ENCODE results near the gene STK35.

STK35 gene

DNA sequence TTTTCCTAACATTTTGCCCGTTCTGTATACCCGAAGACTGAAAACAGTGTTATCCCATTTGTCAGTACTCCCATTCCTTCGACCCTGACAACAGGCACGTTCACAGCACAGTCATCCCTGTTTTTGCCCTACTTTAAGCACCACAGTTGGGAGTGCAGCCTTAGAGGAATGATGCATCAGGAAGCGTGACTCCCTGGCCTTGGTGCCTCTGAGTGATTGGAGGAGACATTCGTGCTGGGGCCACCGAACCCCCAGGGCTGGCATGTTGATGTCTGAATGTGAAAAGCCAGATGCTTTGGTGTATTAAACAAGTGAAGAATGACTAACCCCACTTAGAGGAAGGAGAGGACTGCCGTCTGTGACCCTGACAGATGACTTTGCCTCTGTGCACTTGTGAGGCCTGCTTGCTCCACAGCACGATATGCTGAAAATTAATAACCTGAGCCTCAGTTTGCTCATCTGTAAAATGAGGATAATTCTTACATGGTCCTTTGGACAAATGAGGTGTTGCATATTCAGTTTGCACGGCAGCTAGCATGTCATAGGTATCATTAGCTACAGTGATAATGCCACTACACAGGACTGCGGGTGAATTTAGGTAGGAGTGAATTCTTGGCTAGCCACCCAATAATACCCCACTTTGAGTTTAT, 36.0 kb downstream of the STK35 start:
- no peak for FAIRE-seq

DNA sequence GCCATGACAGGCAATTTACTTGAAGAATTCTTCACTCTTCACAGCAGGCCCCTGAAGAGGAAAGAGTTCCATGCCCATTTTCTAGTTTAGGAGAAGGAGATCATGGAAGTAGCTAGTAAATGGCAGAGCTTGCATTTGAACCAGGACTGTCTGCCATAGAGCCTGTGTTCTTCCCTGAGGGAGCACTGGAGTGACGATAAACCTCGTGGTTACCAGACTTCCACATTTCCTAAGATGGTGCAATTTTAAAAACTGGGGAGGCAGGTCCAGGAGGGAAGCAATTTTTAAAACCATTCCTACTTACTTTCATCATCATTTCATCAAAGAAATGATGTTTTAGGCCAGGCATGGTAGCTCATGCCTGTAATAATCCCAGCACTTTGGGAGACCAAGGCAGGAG, 36.8 kb downstream of the STK35 start:
- FAIRE-seq: no peak

DNA sequence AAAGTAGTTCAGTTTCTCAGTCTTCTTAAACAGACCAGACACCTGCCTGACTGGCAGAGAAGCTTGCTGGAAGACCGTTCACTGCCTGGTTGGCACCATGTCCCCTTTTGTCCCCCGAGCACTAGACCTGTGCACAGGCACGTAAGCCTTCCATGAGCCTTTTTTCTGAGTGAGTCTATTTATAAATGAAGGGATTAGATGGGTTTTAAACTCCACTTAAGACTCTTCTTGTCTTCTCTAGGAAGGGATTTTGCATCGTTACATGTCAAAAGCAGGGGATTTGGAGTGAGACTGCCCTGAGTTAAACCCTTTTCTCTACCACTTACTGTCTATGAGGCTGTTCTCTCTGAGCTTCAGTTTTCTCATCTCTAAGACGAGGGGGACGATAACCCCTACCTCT, 37.6 kb downstream of the STK35 start:
- no peak for FAIRE-seq

DNA sequence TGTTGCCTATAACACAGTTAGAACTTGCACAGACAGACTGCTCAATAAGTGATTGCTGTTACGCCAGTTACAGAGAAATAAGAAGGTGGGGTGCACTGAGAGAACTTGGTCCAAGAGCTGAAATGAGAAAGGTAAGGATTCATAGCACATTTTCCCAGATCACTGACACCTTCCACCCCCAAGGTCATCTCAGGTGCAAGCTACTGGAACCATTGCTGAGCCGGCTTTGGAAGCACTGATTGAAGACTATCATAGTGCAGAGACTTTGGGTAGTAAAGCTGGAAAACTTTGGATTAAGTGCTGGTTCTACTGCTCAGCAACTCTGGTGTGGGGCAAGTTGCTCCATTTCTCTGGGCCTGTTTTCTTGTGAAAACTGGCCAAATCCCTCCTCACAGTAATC, 38.1 kb downstream of the STK35 start:
- no peak for FAIRE-seq

DNA sequence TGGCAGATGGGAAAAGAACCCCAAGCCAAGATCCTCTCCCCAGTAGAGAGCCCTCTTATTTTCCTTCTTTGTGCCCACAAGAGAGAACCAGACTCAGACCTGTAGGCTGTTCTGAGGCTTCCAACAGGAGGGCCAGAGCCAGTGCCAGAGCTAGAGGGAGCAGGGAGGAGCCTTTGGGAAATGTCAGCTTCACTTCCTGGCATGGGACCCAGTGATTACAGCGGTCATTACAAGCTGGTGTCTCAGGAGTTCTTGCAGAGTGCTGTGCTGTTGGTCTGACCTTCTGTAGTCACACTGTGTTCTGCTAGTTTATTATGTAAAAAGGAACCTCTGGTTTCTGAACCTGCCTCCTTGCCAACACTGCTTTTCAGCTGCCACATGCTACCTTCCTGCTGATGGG, 38.9 kb downstream of the STK35 start:
- FAIRE-seq: no peak

DNA sequence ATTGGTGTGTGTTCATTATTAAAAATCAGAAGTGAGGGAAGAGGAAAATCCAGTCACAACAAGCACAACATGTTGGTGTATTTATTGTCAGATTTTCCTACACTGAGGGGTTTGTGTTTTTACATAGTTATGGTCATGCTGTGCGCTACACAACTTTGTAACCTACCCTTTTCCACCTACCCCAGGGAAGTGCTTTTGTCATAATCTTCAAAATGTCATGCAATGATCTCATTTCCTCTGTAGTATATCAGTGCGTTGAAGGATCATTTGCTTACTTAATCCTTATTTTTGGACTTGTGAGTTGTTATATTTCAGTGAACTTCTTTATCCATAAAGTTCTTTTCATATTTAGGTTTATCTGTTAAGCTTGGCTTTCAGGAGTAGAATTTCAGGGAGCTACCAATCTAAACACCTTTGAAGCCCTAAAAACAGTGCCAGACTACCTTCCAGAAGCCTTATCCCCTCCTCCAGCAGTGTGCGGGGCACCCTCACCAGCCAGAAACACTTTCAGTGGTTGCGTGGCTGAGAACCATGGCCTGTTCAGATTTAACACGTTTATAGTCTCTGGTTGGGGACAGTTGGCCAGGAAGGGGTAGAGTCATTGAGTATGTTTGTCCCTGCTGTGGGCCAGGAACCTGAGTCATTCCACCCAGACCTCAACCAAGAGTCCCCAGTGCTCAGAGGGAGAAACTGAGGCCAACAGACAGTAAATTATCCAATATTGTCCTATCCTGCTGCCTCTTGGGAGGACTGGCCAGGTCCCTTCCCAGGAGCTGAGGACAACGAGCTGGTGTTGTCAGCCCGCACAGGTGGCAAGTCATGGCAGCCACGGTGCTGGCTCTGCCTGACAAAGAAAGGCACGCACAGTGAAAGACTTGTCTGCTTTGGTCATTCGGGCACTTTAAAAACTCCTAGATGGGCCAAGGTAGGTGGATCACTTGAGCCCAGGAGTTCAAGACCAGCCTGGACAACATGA, 40.3 kb downstream of the STK35 start:
- FAIRE-seq: no peak

DNA sequence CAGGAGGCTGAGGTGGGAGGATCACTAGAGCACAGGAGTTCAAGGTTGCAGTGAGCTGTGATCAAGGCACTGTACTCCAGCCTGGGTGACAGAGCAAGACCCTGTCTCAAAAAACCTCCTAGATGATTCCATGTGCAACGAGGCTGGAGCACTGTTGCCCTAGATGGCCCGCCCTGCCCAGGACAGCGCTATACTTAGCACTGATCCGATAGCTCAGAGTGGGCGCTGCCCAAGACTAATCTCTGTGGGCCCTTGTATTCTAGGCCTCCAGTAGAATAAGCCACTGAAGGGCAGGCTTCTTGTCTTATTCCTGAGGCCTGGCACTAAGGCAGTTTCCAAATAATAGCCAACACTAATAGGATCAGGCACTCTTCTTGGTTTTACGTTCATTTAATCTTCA, 41.0 kb downstream of the STK35 start:
- FAIRE-seq: no peak

DNA sequence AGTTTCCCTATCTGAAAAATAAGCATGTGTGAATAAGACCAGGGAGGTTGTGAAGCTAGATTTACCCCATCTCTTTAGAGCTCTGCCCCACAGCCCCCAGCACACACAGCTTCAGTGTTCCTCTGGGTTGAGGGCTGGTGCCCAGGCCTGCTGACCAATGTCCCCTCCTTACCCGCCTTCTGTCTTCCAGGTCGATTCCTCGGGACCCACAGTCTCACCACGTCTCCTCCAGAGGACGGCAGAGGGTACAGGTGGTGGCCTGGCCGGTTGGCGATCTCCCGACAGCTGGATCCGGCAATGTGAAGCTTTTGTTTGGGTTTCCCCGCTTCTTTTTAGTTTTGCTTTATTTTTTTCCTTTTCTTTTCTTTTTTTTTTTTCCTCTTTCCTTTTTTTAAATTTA, 42.0 kb downstream of the STK35 start:
- FAIRE-seq: no peak

DNA sequence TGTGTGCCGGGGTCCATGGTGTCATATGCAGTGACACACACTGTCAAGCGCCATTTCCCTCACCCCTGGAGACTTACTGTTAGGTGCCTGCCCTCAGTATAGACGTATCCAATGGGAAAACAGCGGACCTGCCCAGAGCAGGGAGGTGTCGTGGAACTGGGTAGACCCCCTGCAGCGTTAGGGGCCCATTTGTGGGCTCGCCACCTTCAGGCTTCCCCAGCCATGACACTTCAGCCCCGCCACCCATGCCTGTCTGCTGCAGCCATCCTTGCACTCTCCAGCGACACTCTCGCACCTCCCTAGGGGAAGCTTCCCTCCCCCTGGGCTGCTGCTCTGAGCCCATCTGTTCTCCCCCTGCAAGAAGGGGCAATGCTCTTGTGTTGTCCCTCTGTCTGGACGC, 43.2 kb downstream of the STK35 start:
- FAIRE-seq: no peak

DNA sequence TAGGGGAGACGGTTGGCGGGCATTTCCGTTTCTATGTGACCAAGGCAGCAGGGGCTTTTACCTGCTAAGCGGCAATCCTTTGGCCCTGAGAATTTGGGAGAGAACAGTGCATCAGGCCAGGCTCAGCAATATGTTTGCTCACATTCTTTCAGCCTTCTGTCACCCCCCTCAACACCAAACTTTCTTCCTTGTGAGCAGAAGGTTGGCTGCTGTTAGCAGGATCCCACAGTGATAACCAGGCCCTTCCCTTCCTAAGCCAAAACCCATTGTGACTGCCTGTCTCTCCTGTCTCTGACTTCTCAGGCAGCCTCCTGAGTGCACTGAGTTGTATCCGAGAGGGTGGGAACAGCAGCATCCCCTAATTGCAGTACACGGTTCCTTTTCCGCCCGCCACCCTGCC, 43.7 kb downstream of the STK35 start:
- no peak for FAIRE-seq

DNA sequence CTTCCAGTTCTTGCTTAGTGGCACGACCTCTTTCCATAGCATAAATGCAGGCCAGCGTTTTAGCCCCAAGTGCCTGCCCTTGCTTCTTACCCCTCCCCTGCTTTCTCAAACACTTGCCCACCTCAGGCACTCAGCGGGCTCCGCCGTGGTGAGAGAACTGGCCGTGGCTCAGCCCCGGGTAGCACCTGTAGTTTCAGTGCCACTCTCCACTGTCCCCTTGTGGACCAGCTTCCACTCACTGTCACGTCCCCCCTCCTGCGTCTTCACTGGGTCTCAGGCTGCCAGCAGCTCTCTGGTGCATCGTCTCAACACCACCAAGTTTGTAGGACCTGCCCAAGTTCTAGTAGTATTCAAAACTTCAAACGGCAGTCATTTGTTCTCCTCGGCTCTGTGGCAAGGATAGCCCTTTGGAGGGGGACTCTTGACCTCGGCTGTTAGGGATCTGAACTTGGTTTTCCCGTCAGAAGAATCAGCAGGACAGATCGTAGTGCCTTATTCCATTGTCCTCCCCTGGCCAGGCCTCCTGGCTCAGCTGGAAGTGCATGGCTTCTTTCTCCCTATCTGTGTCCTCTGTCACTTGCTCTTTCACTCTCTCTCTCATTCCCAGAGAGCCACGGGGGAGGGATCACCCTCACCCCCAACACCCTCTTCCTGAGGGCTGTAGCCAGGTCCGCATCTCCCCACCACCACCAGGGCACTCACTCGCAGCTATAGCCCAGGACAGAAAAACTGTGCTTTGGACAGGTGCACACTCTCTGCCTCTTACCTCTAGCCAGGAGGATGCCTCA, 44.6 kb downstream of the STK35 start:
- FAIRE-seq: no peak

DNA sequence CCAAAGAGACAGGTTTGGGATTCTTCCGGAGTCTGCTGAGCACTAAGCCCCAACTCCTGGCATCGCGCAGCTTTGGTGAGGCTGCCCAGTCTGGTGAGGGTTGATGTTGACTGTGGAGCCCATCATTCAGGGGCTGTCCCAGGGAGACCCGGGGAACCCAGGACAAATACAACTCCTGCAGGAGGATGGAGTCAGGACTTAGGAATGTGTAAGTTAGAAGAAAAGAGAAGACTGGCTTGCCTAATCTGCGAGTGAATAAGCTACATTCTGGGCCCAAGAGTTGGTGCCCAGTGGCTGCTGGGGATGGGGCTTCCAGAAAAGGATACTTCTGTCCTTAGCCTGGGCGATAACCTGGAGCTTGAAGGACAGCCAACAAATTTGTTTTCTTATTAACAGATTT, 47.9 kb downstream of the STK35 start:
- FAIRE-seq: no peak

DNA sequence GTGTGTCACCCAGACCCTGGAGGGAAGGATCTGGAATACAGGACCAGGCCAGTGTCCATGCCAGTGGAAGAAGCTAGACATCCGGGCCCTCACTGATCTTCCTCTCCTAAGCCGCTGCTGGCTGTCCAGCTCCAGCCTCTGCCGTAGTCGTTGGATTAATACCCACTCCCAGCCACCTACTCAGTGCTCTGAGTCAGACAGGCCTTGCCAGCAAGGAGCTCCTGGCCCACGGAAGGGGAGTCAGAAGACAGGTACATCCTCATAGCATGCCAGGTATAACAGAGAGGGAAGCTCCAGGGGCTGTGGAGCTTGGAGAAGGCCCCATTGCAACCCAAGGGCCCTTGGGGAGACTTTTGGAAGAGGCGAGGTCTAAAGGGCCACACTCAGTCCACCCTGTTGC, 49.0 kb downstream of the STK35 start:
- no peak for FAIRE-seq

DNA sequence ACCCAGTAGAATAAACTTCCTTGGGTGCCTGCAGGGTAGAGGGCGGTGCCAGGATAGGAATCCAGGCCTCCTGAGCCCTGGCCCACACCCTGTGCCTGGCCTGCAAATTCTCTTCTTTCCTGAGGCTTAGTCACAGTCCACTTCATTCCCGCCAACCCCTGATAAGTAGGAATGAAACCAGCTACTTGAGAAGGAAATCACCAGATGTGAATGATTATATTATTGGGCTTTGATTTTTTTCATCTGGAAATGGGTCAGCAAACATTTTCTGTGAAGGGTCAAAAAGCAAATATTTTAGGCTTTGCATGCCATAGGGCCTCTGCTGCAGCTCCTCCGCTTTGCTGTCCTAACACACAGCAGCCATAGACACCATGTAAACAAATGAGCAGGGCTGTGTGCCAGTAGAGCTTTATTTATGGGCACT, 50.2 kb downstream of the STK35 start:
- no peak for FAIRE-seq

DNA sequence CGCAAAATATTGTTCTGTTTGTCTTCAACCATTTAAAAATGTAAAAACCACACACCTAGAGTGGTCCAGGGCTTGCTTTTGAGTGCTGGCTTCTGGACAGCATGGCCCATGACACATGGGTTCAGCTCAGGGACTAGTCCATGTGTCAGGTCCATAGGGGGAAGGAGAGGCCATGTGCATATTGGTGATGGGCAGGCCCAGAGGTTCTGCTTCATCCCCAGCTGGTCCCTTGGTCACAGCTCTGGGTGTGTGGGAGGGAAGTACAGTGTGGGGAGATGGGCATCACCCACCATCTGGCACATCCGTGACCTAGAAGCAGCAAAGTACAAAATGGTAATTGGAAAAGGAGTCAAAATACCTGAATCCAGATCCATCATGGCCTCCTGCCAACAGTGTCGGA, 50.7 kb downstream of the STK35 start:
- no peak for FAIRE-seq

DNA sequence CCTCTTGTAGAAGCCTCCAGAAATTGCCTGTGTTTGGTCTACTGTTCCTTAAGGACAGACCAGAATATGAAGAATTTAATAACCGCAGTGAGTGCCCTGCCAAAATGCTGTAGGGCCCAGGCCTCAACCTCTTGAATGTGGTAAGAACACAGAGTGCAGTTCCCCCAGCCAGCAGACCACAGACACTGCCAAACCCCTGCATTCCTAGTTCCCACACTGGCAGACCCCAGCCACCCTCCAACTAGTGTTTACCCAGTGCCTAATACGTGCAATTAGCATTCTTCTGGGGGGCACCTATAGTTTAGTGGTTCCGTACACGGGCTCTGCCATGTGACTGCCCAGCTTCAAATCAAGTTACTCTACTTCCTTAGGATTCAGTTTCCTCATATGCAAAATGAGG, 51.7 kb downstream of the STK35 start:
- no peak for FAIRE-seq

DNA sequence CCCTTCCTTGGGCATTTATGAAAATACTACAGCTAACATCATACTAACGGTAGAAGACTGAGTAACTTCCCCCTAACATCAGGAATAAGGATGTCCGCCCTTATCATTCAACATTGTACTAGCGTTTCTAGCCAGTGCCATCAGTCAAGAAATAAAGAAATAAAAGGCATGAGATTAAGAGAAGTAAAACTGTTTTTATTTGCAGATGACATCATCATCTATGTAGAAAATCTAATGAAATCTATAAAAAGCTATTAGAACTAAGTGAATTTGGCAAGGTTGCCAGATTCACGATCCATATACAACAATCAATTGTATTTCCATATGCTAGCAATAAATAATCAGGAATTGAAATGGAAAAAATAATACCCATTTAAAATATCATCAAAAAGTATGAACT, 54.6 kb downstream of the STK35 start:
- no peak for FAIRE-seq

DNA sequence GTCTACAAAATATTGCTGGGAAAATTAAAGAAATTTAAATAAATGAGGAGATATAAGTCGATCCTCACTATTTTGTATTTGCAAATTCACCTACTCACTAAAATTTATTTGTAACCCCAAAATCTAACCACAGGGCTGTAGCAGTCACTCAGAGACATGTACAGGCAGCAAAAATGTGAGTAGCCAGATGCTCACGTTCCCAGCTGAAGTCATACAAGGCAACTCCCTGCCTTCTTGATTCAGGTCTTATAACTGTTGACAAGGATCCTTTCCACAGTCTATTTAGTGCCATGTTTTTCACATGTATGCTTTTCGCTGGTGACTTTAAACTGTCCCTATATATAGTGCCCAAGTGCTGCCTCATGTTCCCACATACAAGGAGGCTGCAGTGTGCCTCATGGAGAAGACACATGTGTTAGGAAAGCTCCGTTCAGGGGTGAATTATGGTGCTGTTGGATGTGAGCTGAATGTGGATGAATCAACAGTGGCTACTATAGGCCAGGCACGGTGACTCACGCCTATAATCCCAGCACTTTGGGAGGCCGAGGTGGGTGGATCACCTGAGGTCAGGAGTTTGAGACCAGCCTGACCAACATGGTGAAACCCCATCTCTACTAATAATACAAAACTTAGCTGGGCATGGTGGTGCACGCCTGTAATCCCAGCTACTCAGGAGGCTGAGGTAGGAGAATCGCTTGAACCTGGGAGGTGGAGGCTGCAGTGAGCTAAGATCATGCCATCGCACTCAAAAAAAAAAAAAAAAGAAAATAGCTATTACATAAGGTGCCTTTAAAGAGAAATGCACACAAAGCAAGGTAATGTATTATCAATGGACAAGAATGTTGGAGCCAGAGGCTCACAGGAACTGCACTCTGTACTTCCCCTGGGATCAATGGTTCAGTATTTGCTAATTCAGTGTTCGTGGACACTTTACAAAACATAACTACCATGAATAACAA, 55.3 kb downstream of the STK35 start:
- no peak for FAIRE-seq

DNA sequence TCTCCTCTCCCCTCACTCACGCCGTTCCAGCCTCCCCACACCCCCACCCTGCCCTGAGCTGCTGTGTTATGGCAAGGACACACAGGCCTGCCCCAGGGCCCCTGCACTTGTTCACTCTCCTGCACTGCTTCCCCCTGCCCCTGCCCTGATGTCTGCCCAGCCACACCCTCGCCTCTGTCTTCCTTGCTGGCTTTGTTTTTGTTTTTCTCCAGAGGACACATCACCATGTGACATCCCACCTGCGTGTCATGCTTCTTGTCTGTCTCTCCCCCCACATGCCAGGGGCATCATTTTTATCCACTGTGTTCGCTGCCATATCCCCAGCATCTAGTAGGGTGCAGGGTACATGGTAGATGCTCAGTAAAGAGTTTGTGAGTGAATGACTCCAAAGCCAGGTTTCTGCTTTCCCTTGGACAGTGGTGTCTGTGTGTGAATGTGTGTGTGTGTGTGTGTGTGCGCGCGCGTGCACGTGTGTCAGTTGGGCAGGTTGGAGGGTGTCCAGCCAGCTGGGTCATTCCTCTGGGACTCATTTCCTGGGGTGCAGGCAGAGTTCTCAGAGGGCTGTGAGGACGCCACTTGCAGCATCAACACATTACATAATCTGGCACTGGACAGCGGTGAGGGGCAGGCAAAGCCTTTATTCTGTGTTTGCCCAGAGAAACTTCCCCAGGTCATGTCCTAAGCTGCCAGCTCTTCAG, 60.6 kb downstream of the STK35 start:
- no peak for FAIRE-seq

DNA sequence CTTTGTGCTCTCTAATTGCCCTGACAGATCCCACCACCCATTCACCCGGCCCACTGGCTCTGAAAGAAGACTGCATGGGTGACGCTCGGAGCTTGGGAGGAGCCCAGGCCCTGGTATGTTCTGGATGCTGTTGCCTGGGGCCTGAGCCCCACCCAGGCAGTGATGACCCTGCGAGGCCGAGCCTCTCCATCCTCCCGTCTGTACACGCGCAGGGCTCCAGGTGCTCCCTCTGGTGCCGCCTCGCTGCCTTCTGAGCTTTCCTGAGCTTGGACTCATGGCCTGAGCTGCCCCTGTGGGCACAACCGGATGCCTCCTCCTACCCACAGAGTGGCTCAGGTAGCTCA, 61.2 kb downstream of the STK35 start:
- FAIRE-seq: no peak

DNA sequence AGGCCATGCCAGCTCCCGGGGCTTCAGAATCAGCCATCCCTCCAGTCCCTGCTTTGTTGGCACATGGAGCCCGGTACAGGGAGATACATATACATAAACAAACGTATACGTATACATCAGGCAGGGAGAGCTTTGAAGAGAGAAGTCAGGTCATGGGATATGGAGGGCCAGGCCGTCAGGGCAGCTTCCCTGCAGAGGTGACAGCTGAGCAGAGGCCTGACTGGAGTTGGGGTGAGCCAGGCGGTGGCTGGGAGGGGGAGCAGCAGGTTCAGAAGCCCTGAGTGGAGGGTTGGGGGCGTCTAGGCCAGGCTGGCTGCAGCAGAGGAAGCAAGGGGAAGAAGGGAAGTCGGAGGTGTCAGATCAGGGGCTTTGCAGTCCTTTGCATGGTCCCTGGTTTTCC, 61.7 kb downstream of the STK35 start:
- FAIRE-seq: no peak

DNA sequence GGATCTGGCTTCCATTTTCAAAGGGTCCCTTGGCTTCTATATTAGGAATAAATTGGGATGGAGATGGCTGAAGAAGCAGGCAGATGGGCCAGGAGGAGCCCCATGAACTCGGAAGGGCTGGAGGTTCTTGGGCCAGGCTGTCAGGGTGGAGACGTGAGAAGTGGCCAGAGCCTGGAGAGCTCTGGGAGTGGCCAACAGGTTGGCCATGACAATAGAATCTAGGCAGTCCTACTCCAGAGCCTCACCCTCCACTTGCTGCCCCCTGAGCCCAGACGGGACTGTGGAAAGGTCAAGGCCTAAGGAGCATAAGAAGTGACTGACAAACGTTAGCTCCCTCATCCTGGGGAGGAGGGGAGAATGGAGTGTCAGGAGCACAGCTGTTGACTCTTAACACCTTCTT, 62.1 kb downstream of the STK35 start:
- no peak for FAIRE-seq

All from G401.6 (cell line).